Measurements from ENCODE around the gene NEDD9. TPM values are rescaled to one million over a fixed set of nuclear protein-coding genes. Genes with fewer than 3 reads are reported as not detected.

Gene NEDD9
- polyA plus RNA-seq, 1 of the 3 experiments (the other 2 are of a cell fraction): 7.4 TPM

GRCh38 chr6:11236076-11236750 lies 3.7 kb upstream of the NEDD9 start:
- H3K4me2 ChIP-seq: 0 out of 2 replicates have a peak overlapping the region, but pooled peaks have one; percentile 5
- CTCF ChIA-PET: interaction anchor here (0.9 to 1.2 kb wide), 3 partner anchors 37 to 260 kb away, joined by 3 to 5 read pairs (median 3); no protein-coding TSS in a partner anchor

GRCh38 chr6:11235062-11235461 lies 2.6 kb upstream of the NEDD9 start:
- Histone ChIP-seq H2AFZ (ENCODE audit: low read depth) (no peak overlapping the region), H3K9ac (no peak overlapping the region), H3K9me3 (no peaks in the 10 kb centered on the region), H3K36me3 (replicated peaks in 1 of 2; ENCODE audit: control insufficient read depth in 1 of 2, insufficient read depth in 2 of 2, low read length in 1 of 2) (peaks cover 0 to 1% of the 10 kb centered on the region in 2 experiments), H3K27ac (ENCODE audit: low read depth in 2 of 2, low read length in 1 of 2) (no peak overlapping the region), H3K9me2 (no peaks in the 10 kb centered on the region), H4K20me1 (ENCODE audit: insufficient read depth) (no peaks in the 10 kb centered on the region), H3K4me3 (ENCODE audit: low read depth in 2 of 2, low read length in 1 of 2) (no peak overlapping the region), H3K4me2 (no peak overlapping the region), H3K27me3 (ENCODE audit: insufficient read depth) (no peaks in the 10 kb centered on the region), H3K4me1 (ENCODE audit: control insufficient read depth in 1 of 2, insufficient read depth in 2 of 2, low read depth in 1 of 2, low read length in 1 of 2) (peaks cover 21 to 23% of the 10 kb centered on the region in 2 experiments), H3K79me2 (ENCODE audit: insufficient read depth) (peaks cover 23% of the 10 kb centered on the region), H3F3A (replicated peaks; ENCODE audit: insufficient read depth) (peaks cover 19% of the 10 kb centered on the region)
- POLR2A ChIA-PET: no interaction called here
- CTCF ChIA-PET: interaction anchor here (0.8 to 1.3 kb wide), 4 partner anchors 36 to 261 kb away, joined by 3 to 5 read pairs (median 4); no protein-coding TSS in a partner anchor
- no peak for DNase-seq
- TF ChIP-seq, protein P1, sequence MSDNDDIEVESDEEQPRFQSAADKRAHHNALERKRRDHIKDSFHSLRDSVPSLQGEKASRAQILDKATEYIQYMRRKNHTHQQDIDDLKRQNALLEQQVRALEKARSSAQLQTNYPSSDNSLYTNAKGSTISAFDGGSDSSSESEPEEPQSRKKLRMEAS (IDR thresholded peaks at IDR 0.05; ENCODE audit: low read depth): no peak
- TF ChIP-seq REST (IDR thresholded peaks at IDR 0.05; ENCODE audit: low read depth, low read length) (no peak), FOSL2 (IDR thresholded peaks at IDR 0.05; ENCODE audit: borderline replicate concordance, low read depth) (no peak), EZH2phosphoT487 (IDR thresholded peaks at IDR 0.05; ENCODE audit: borderline replicate concordance, low read depth) (no peak), MEF2A (IDR thresholded peaks at IDR 0.05; ENCODE audit: borderline replicate concordance, low read depth) (no peak), TAF1 (IDR thresholded peaks at IDR 0.05; ENCODE audit: borderline replicate concordance, low read depth, low read length) (no peak)

More at GRCh38 chr6:11236076-11236750, 3.7 kb upstream of the NEDD9 start:
- Histone ChIP-seq H3K9me2 (no peaks in the 10 kb centered on the region), H4K20me1 (ENCODE audit: insufficient read depth) (no peaks in the 10 kb centered on the region), H3K4me3 (ENCODE audit: low read depth in 2 of 2, low read length in 1 of 2) (no peak overlapping the region), H3F3A (replicated peaks; ENCODE audit: insufficient read depth) (peaks cover 10% of the 10 kb centered on the region), H3K79me2 (ENCODE audit: insufficient read depth) (peaks cover 11% of the 10 kb centered on the region; the same call in 1 of the 2 replicates), H3K27ac (ENCODE audit: low read depth in 2 of 2, low read length in 1 of 2) (peak overlapping the region in 1 of 2 experiments; percentile 47; a peak in 3 of 4 replicates), H3K4me1 (ENCODE audit: control insufficient read depth in 1 of 2, insufficient read depth in 2 of 2, low read depth in 1 of 2, low read length in 1 of 2) (peaks cover 21 to 23% of the 10 kb centered on the region in 2 experiments; a peak in 3 of 4 replicates), H2AFZ (ENCODE audit: low read depth) (no peak overlapping the region), H3K9me3 (no peaks in the 10 kb centered on the region), H3K36me3 (replicated peaks in 1 of 2; ENCODE audit: control insufficient read depth in 1 of 2, insufficient read depth in 2 of 2, low read length in 1 of 2) (no peaks in the 10 kb centered on the region), H3K27me3 (ENCODE audit: insufficient read depth) (no peaks in the 10 kb centered on the region), H3K9ac (no peak overlapping the region)
- TF ChIP-seq EZH2phosphoT487 (IDR thresholded peaks at IDR 0.05; ENCODE audit: borderline replicate concordance, low read depth) (no peak), SIN3A (IDR thresholded peaks at IDR 0.05; ENCODE audit: borderline replicate concordance, low read depth, low read length) (0 out of 2 replicates have a peak, but pooled peaks have one; percentile 29), POLR2AphosphoS5 (IDR thresholded peaks at IDR 0.05; ENCODE audit: low read depth, low read length) (no peak), USF1 (IDR thresholded peaks at IDR 0.05; ENCODE audit: borderline replicate concordance, low read depth) (peak; percentile 80), EP300 (IDR thresholded peaks at IDR 0.05; ENCODE audit: borderline replicate concordance in 1 of 2, low read depth in 1 of 2, low read length in 1 of 2) (0 out of 4 replicates have a peak, but pooled peaks of 1 of the 2 experiments have one; percentile 24), TCF12 (IDR thresholded peaks at IDR 0.05) (peak; percentile 43; the same call in 1 of the 2 replicates), RFX5 (IDR thresholded peaks at IDR 0.05; ENCODE audit: low read length) (no peak), MEF2A (IDR thresholded peaks at IDR 0.05; ENCODE audit: borderline replicate concordance, low read depth) (no peak), SMC3 (IDR thresholded peaks at IDR 0.05; ENCODE audit: low read depth, low read length) (no peak), NFIC (IDR thresholded peaks at IDR 0.05; ENCODE audit: borderline replicate concordance) (peak; percentile 32; the same call in 1 of the 2 replicates), USF2 (IDR thresholded peaks at IDR 0.05; ENCODE audit: borderline replicate concordance, low read depth, low read length) (no peak), PBX3 (IDR thresholded peaks at IDR 0.05) (peak; percentile 71)
- POLR2A ChIA-PET: no interaction called here
- DNase-seq: no peak
- WGBS (ENCODE audit: low lambda C conversion rate): 52% methylated on average over 6 of the region's 6 CpGs
